ENCODE results near the gene ANKRD49. TPM values are rescaled to one million over a fixed set of nuclear protein-coding genes. Genes with fewer than 3 reads are reported as not detected.

Gene ANKRD49, protein sequence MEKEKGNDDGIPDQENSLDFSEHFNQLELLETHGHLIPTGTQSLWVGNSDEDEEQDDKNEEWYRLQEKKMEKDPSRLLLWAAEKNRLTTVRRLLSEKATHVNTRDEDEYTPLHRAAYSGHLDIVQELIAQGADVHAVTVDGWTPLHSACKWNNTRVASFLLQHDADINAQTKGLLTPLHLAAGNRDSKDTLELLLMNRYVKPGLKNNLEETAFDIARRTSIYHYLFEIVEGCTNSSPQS
- total RNA-seq: 10 to 100 TPM; 11.8 to 14.8 TPM
- long read RNA-seq, donor 1, partial matches to known transcripts: 0 of 3 reads
- long read RNA-seq, donor 1, other reads (novel, unspliced or antisense): 0 of 3 reads
- long read RNA-seq, donor 2, transcript ANKRD49-210 (3 exons, 2,268 nt): major isoform, 6 of 10 reads
- long read RNA-seq, donor 2, partial matches to known transcripts: 1 of 10 reads
- long read RNA-seq, donor 2, other reads (novel, unspliced or antisense): 0 of 10 reads

DNA sequence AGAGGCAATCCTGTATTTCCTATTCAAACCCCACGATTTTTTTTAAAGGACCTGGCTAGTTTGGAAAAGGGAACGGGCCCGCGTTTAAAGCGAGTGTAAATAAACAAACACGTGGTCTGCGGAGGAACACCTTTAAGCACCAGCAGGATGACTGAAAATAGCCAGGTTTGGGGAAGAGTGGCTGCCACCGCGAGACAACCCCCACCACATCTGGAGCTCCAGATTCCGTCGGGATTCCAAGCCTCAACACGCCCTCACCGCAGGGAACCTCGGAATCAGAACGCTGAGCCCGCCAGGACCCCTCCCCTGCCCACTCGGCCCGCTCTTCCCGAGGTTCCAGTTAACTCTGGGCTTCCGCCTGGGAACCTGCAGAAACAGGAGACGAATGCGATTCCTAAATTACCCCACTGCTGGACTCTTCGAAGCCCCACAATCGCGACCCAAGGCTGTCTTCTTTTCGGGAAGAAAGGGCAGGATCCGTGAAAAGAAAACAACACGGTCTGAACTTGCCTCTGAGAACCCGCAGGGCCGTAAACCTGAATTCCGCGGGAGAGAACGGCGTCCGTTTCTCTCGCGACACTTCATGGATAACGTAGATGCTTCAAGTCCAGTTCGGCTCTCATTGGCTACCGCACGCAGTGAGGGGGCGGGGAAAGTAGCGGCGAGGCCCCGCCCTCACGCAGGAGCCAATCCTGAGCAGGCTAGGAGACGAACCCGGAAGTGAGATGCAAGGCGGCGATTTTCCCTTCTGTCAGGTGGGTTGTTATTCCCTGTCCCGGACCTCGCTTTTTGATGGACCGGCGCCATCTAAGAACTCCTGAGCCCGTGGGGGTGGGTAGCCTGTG lies at the start of gene ANKRD49, which contains the start of gene MRE11:
ANKRD49 (plus strand) TSS at position 704 of the 845 bp plus-strand sequence. CDS start 2,710 bp downstream, outside the sequence.
MRE11 (minus strand) TSS at position 564 of the 845 bp plus-strand sequence. CDS start 1,043 bp downstream, outside the sequence.
- intact Hi-C loops (cut with DNase I): no loop called here

DNA sequence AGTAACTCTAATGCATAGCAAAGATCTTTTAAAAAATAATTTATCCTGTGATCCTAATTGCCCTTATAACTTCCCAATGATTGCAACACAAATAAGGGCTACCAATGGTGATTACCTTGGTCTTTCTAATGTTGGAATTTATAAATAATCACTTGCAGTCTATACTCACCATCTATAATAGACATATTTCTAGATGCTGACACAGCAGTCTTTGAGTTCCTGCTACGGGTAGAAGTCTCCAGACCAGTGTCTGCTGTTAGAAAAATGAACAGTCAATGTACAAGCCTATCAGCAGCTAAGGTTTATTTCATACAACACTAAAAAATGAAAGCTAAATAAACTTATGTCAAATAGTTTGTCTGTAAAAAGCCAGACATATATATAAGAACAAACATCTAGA lies 48.1 kb upstream of the ANKRD49 start:
- intact Hi-C loops (cut with DNase I): no loop called here
- no peak for DNase-seq (ENCODE audit: low spot score)

More for the DNA sequence above, at the start of gene ANKRD49, which contains the start of gene MRE11:
- DNase-seq (ENCODE audit: low spot score): peak; percentile 99

DNA sequence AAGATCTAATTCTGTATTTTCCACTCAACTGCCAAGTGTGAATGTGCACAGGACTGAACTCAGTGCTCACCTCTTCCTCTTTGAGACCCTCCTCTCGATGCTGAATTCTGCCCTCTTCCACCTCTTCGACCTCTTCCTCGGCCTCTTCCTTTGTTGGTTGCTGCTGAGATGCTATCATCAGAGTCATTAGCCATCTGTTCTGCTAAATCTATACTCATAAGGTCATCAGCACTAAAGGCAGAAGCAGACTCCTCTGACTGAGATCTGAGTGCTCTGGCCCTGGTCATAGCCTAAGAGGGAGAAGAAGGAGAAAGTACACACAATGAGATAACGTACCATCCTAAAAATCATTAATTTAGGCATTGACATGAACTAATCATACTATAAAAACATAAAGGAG lies 46.6 kb upstream of the ANKRD49 start:
- no peak for DNase-seq (ENCODE audit: low spot score)
- intact Hi-C loops (cut with DNase I): no loop called here

DNA sequence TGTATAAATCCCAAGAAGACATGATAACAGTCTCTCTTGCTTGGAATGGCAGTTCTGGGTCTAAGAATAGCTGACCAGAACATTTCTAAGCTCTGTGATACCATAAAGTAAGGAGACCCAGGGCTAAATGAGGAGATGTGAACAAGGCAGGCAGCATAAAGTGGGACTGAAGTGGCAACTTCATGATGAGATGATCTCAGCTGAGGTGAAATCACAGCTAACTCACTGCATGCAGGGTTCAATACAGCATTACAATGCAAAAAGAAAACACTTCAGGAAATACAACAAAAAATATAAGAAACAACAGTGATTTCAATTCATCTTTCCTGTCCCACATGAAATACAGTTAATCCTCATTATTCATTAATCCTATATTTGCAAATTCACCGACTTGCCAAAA lies 44.8 kb upstream of the ANKRD49 start:
- intact Hi-C loops (cut with DNase I): no loop called here
- no peak for DNase-seq (ENCODE audit: low spot score)

DNA sequence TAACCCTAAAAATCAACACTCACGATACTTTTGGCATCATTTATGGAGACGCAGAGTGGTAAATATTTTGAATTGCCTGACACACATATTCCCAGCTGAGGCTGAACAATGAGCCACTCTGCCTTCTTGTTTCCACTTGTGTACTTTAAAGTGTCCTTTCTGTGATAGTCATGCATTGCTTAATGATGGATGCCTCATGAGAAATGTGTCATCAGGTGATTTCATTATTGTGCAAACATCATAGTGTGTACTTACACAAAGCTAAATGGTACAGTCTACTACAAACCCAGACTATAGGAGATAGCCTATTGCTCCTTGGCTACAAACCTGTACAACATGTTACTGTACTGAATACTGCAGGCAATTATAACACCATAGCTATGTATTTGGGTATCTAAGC lies 44.3 kb upstream of the ANKRD49 start:
- intact Hi-C loops (cut with DNase I): no loop called here
- no peak for DNase-seq (ENCODE audit: low spot score)

DNA sequence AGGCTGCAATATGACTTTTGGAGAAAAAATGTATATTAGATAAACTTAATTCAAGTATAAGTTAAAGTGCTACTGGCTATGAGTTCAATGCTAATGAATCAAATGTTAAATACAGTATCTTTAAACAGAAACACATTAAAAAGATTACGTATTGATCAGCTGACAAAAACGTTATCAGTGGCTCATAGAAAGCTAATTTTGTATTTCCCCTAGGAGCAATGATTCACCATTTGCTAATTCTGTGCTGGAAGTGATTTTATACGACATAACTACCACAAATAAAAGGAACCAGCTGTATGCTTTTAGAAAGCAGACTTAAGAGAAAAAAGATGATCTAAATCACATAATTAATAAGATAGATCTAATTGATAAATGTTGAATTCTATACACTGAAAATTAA lies 43.7 kb upstream of the ANKRD49 start:
- intact Hi-C loops (cut with DNase I): no loop called here

DNA sequence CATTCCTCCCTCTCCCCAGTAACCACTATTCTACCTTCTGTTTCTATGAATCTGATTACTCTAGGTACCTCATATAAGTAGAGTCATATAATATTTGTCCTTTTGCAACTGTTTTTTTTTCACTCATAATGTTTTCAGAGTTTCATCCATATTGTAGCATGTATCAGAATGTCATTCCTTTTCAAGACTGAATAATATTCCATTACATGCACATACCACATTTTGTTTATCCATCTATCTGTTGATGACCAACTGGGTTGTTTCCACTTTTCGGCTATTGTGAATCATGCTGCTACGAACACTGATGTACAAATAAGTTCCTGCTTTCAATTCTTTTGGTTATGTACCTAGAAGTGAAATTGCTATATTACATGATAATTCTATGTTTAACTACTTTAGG lies 40.8 kb upstream of the ANKRD49 start:
- intact Hi-C loops (cut with DNase I): no loop called here
- no peak for DNase-seq (ENCODE audit: low spot score)

More for the DNA sequence above, 43.7 kb upstream of the ANKRD49 start:
- no peak for DNase-seq (ENCODE audit: low spot score)

DNA sequence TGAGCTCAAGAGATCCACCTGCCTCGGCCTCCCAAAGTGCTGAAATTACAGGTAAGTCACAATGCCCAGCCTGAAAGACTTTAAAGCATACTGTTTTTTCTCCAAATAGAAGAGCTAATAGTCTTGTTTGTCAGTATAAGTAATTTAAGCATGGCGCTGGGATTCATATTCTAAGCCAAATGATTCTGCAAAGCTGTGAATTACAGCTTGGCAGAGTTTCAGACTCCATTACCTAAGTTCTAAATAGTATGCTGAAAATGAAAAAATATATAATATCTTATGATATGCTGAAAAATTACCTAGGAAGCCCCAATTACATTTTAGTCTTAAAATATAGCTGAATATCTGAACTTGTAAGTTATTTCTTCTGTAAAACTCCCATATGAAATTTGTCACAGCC lies 39.5 kb upstream of the ANKRD49 start:
- DNase-seq (ENCODE audit: low spot score): no peak
- intact Hi-C loops (cut with DNase I): no loop called here

DNA sequence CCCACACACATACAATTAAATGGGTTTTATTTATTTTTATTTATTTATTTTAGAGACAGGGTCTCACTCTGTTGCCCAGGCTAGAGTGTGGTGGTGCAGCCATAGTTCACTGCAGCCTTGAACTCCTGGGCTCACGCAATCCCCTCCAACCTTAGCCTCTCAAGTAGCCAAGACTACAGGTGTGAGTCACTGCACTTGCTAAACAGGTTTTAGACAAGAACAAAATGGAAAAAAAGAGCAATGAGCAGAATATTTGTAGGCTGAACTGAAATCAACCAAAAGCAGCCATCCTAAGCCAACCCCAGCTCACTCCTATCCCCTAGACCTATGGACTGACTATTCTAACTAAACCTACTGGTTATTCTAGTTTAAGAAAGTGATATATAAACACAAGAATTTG lies 37.9 kb upstream of the ANKRD49 start:
- intact Hi-C loops (cut with DNase I): no loop called here
- DNase-seq (ENCODE audit: low spot score): no peak

DNA sequence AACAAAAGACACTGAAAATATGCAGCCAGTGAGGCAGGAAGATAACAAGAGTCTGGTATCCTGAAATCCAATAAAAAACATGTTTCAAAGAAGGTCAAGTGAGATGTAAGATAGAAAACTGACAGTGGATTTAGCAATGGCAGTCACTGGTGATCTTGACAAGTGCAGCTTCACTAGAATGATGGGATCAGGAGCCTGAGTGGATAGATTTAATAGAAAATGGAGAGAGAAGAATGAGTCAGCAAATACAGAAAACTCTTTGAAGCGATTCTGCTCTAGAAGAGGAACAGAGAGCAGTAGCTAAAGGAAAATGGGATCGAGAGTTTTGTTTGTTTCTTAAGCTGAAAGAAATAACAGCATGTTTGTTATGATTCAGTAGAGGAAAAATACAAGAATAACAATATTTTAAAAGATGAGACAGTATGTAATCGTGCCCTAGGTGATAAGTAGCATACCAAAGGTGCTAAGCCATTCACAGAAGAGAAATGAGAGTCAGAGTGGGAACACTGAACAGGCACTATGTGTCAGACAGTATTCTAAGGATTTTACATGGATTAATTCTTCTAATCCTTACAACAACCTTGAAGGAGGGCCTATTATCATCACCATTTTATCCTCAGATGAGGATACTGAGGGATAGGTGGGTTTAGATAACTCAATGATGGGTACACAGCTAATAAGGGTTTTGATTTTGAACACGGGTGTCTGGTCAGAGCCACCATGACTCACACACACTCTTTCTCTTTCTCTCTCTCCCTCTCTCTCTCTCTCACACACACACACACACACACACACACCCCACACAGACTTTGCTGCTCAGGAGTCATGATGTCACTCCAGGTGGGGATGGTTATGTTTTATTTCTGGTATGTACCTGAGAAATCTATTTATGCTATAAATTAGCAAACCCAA lies 36.4 kb upstream of the ANKRD49 start:
- intact Hi-C loops (cut with DNase I): no loop called here
- no peak for DNase-seq (ENCODE audit: low spot score)

DNA sequence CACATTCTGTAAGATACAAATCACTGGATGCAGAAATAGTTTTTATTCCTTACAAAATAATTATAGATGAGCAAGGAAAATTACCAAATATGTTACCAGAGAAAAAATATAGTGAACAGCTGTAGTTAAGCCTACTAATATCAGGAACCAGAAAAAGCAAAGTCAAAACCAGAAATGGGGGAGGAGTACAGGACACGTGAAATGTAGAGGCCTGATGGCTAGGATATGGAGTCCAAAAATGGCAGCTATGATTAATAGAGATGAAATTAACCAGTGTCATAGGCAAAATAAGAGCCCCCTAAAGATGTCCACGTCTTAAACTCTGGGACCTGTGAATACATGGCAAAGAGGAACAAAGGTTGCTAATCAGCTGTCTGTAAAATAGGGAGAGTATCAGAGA lies 34.2 kb upstream of the ANKRD49 start:
- no peak for DNase-seq (ENCODE audit: low spot score)
- intact Hi-C loops (cut with DNase I): no loop called here

DNA sequence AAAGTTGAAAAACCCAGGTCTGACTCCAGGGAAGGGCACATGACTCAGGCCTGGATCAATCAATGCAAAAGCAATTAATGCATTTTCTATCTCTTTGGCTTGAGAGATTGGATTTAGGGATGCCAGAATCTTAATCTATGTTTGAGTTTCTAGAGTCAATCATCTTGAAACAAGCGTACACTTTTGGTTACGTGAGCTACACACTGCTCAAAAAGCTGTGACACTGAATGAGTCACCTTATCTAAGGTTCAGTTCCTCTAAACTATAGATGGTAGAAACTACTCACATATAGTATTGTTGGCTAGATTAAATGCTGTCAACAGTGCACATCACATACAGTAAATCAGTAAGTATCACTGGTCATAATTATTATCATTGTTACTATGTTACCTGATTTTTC lies 24.4 kb upstream of the ANKRD49 start:
- intact Hi-C loops (cut with DNase I): no loop called here
- no peak for DNase-seq (ENCODE audit: low spot score)

DNA sequence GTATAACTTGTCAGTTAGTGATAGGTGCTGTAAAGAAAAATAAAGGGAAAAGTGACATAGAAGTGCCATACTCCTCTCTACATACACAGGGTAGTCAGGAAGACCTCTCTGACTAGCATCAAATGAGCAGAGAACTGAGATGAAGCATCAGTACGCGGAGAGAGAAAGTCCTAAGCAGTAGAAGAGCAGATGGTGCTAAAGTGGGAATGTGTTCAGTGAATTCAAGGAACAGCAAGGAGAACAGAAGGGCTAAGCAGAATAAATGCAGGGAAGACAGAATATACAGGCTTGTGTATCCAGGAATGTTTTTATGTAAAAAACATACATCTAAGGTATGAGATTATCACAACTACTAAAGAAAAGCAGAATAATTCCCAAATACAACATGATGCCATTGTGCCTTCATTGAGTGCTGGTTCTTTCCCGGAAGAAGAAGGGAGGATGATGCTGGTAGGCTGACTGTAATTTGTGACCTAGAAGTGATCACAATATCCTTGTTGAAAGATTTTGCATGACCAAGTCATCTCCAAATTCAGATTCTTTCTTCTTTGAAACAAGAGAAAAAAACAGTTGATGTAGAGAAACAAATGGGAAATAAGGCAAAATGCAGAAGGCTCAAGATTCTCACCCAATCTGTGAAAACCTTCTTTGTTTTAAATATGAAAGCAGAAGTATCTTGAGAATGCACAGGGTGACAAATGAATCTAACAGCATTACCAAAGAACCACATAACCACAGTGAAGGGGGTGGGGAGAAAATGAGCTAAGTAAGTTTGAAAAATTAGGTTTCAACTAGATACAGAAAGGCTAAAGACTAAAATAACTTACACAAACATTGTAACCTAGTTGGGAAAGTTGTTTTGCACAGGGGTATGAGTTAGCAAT lies 20.6 kb upstream of the ANKRD49 start:
- no peak for DNase-seq (ENCODE audit: low spot score)
- intact Hi-C loops (cut with DNase I): no loop called here

DNA sequence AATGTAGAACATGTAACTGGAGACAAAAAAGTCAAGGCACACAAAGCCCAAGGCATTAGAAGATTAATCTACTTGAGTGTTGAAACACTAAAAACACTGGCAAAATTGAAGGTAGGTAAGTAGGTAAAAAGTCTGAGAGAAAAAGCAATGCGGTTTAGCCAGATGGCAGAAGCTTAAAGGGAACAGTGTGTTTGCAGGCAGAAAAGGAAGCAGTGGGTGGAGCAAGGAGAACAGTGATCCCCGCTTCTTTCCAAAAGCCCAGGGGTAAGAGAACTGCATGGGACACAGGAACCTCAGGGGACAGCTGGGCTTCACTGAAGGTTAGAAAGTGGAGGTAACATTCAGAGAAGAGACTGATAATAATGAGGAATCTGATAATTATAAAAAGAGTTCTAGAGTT lies 16.2 kb upstream of the ANKRD49 start:
- intact Hi-C loops (cut with DNase I): no loop called here
- no peak for DNase-seq (ENCODE audit: low spot score)

DNA sequence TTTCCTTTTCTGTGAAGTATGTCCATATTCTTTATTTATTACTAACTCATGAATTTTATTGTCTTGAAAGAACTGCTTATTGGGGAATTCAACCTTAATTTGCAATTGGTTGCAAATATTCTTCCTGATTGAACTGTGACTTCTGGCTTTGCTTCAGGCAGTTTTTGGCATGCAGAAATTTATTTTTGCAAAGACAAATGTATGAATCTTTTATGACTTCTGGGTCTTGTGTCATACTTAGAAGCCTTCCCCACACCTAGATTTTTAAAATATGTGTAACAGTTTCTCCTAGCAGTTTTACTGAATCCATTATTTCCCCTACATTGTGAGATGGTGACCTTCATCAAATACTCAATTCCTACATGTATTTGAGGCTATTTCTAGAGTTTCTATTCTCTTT lies 12.4 kb upstream of the ANKRD49 start:
- DNase-seq (ENCODE audit: low spot score): no peak
- intact Hi-C loops (cut with DNase I): no loop called here

DNA sequence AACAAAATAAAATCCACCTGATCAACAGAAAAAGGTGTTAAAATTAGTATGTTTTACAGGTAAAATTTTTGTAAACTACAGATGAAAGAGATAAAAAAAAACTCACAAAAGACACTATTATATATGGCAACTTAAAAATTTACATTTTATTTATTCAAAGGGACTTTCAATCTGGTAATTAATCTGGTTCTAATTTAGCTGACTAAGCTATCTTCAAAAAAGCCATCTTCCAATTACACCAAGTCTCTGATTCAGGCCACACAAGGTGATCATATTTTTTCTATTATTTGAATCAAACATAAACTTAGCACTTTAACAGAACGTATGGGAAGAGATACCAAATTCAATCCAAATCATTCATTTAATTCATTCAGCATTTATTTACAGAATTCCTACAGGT lies 7.7 kb upstream of the ANKRD49 start:
- DNase-seq (ENCODE audit: low spot score): no peak
- intact Hi-C loops (cut with DNase I): no loop called here

DNA sequence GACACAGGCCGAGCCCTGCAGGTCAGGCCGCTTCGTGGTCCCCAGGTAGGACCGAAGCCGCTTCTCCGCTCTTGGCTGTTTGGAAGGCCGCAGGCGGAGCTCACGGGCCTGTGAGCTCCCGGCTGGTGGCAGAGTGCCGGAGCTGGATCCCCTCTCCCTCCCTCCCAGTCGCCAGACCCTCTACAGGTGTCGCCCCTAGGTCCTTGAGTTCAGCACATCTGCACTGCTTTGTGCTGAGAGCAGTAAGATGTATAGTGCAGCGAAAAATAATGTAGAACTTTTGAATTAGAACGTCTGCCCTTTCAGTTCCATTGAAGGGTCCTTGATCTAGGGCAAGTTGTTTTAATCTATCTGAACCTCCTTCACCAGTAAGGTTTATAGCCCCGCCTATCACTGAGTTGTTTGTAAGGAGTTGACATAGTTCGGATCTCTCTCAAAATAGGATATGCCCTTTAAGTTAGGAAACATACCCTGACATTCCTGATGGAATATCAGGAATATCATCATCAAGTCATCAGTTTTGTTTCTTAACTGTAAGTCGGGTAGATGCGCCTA lies 419 bp downstream of the ANKRD49 start:
- intact Hi-C loops (cut with DNase I): no loop called here
- no peak for DNase-seq (ENCODE audit: low spot score)

DNA sequence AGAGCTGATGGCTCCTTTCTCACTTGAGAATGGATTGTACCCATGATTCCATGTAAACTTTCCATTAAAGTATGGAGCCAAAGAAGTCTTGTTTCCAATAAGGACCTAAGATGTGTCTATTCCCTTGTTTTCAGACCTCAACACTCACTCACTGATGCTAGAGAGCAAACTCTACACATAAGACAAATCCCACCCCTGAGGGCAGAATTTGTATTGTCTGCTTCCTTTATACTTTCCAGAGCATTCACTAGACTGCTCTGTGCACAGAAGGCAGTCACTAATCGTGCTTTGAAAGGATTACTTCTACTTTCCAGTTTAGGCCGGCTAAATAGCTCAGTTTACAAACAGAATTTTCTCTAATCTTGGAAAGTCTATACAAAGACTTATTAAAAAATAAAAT lies 6.4 kb downstream of the ANKRD49 start:
- intact Hi-C loops (cut with DNase I): no loop called here
- DNase-seq (ENCODE audit: low spot score): no peak
